ENCODE results near the gene CASTOR1.

DNA sequence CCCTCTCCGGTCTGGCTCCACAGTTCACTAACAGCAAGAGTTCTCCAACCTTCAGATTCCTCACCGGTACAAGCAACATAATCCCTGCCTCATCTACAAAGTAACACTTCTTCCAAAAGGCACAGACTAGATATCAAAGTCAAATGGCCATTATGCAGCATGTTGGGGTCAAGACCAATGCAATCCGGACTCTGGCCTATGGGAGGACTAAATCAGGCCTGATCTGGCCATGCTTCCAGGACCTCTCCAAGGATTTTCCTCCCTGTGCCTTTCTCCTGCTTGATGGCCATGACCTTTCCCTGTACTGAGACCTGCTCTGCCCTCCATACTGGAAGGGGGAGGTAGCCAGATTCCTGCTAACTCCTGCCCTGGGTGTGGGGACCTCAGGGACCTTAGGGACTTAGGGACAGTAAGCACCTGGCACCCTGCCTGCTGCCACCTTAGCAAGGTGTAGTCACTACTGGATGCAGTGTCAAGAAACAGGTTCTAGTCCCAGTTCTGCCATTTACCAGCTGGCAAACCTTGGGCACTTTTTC is 30.8 kb upstream of the CASTOR1 start:
- TF ChIP-seq, protein P1, sequence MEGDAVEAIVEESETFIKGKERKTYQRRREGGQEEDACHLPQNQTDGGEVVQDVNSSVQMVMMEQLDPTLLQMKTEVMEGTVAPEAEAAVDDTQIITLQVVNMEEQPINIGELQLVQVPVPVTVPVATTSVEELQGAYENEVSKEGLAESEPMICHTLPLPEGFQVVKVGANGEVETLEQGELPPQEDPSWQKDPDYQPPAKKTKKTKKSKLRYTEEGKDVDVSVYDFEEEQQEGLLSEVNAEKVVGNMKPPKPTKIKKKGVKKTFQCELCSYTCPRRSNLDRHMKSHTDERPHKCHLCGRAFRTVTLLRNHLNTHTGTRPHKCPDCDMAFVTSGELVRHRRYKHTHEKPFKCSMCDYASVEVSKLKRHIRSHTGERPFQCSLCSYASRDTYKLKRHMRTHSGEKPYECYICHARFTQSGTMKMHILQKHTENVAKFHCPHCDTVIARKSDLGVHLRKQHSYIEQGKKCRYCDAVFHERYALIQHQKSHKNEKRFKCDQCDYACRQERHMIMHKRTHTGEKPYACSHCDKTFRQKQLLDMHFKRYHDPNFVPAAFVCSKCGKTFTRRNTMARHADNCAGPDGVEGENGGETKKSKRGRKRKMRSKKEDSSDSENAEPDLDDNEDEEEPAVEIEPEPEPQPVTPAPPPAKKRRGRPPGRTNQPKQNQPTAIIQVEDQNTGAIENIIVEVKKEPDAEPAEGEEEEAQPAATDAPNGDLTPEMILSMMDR (conservative IDR thresholded peaks at IDR 0.05 in 1 of 2, IDR thresholded peaks at IDR 0.05 in 1 of 2; ENCODE audit: extremely low read depth in 1 of 2, insufficient read depth in 1 of 2, low read depth in 1 of 2, low read length in 2 of 2), result no peak
- no peak for TF ChIP-seq EZH2 (IDR thresholded peaks at IDR 0.05; ENCODE audit: borderline replicate concordance, low read length)
